Liver (tissue), 9 donors: Measurements from ENCODE around the gene GNAI2. TPM values are rescaled to one million over a fixed set of nuclear protein-coding genes. Genes with fewer than 3 reads are reported as not detected.

ENCODE experiments used
- DNase-seq: peaks from one replicate; pipeline ENCODE4 v3.0.0-alpha.2; 2017; ENCODE audit warnings: low spot score
- H3K27ac ChIP-seq, 2 donors: one replicate each; pipeline ENCODE4 v1.7.0; 2013; ENCODE audit warnings: inconsistent platforms in 2 of 2, low read length in 2 of 2, control low read depth in 1 of 2, low read depth in 1 of 2, mild to moderate bottlenecking in 1 of 2
- H3K27me3 ChIP-seq, 4 donors: one replicate each; pipeline versions ENCODE4 v1.6.1 to v1.7.0; 2013; ENCODE audit warnings: low read length in 3 of 4, inconsistent platforms in 1 of 4, mild to moderate bottlenecking in 1 of 4, moderate library complexity in 1 of 4; ENCODE audit not compliant: control insufficient read depth in 4 of 4, insufficient read depth in 4 of 4
- H3K36me3 ChIP-seq, 4 donors: one replicate each; pipeline versions ENCODE4 v1.6.1 to v1.7.0; 2013; ENCODE audit warnings: low read length in 3 of 4, mild to moderate bottlenecking in 3 of 4, low read depth in 1 of 4, moderate library complexity in 1 of 4; ENCODE audit not compliant: control insufficient read depth in 4 of 4, insufficient read depth in 3 of 4
- H3K4me1 ChIP-seq, 4 donors: one replicate each; pipeline versions ENCODE4 v1.6.1 to v1.7.0; 2013; ENCODE audit warnings: low read length in 3 of 4, mild to moderate bottlenecking in 3 of 4, moderate library complexity in 1 of 4; ENCODE audit not compliant: control insufficient read depth in 4 of 4, insufficient read depth in 4 of 4
- H3K4me3 ChIP-seq, 3 donors: one replicate each; pipeline versions ENCODE4 v1.6.1 to v1.7.0; 2013; ENCODE audit warnings: low read length in 3 of 3, control low read depth in 1 of 3, low read depth in 1 of 3, mild to moderate bottlenecking in 1 of 3
- H3K9ac ChIP-seq, 2 donors: one replicate each; pipeline ENCODE4 v1.7.0; 2013; ENCODE audit warnings: low read length in 2 of 2, mild to moderate bottlenecking in 2 of 2, moderate library complexity in 2 of 2, control low read depth in 1 of 2, low read depth in 1 of 2
- H3K9me3 ChIP-seq, 4 donors: one replicate each; pipeline versions ENCODE4 v1.6.1 to v1.7.0; 2013; ENCODE audit warnings: low read length in 3 of 4; ENCODE audit not compliant: control insufficient read depth in 4 of 4
- EGR1 ChIP-seq, 2 donors: IDR thresholded peaks; 2 replicates each; pipeline ENCODE4 v1.6.1; 2016 to 2018; ENCODE audit warnings: antibody characterized with exemption in 2 of 2, low read depth in 2 of 2
- FOXA1 ChIP-seq: IDR thresholded peaks from 2 replicates; pipeline ENCODE4 v1.6.1; 2016; ENCODE audit warnings: antibody characterized with exemption
- FOXA2 ChIP-seq: IDR thresholded peaks from 2 replicates; pipeline ENCODE4 v1.6.1; 2016; ENCODE audit warnings: antibody characterized with exemption
- GABPA ChIP-seq, 2 donors: IDR thresholded peaks in 1 of 2; conservative IDR thresholded peaks in 1 of 2; 2 replicates each; pipeline ENCODE4 v1.6.1; 2016; ENCODE audit warnings: antibody characterized with exemption in 2 of 2, mild to moderate bottlenecking in 1 of 2, moderate library complexity in 1 of 2
- HNF4A ChIP-seq, 2 donors: conservative IDR thresholded peaks; 2 replicates each; pipeline ENCODE4 v1.6.1; 2016; ENCODE audit warnings: antibody characterized with exemption in 2 of 2, mild to moderate bottlenecking in 2 of 2
- JUND ChIP-seq, 2 donors: IDR thresholded peaks; 2 replicates each; pipeline ENCODE4 v1.6.1; 2016; ENCODE audit warnings: antibody characterized with exemption in 2 of 2
- NR2F2 ChIP-seq: IDR thresholded peaks from 2 replicates; pipeline ENCODE4 v1.6.1; 2016; ENCODE audit warnings: antibody characterized with exemption
- RAD21 ChIP-seq, 2 donors: IDR thresholded peaks; 2 replicates each; pipeline ENCODE4 v1.6.1; 2016; ENCODE audit warnings: antibody characterized with exemption in 2 of 2, mild to moderate bottlenecking in 2 of 2
- REST ChIP-seq: IDR thresholded peaks from 2 replicates; pipeline ENCODE4 v1.6.1; 2016; ENCODE audit warnings: antibody characterized with exemption, mild to moderate bottlenecking
- RXRA ChIP-seq, 2 donors: IDR thresholded peaks; 2 replicates each; pipeline ENCODE4 v1.6.1; 2017 to 2018; ENCODE audit warnings: antibody characterized with exemption in 2 of 2, mild to moderate bottlenecking in 1 of 2
- SP1 ChIP-seq: IDR thresholded peaks from 2 replicates; pipeline ENCODE4 v1.6.1; 2018; ENCODE audit warnings: antibody characterized with exemption, mild to moderate bottlenecking
- TAF1 ChIP-seq: conservative IDR thresholded peaks from 2 replicates; pipeline ENCODE4 v1.6.1; 2016; ENCODE audit warnings: antibody characterized with exemption, mild to moderate bottlenecking
- YY1 ChIP-seq: IDR thresholded peaks from 2 replicates; pipeline ENCODE4 v1.6.1; 2016; ENCODE audit warnings: antibody characterized with exemption, mild to moderate bottlenecking
- WGBS: extraction: QIAGEN DNeasy Blood & Tissue Kit; methylation state at CpG from one replicate; pipeline ENCODE4 v1.1.7; 2013; 5-methylcytosine and 5-hydroxymethylcytosine counted together
- polyA plus RNA-seq, 2 donors: library from polyadenylated mRNA; stranded (reverse) in 1 of 2; unstranded in 1 of 2; fragments of 200-250 nt in 1 of 2; fragments of >200 nt in 1 of 2; fragmentation: Nextera tagmentation in 1 of 2; extraction: Ambion mirVana in 1 of 2; gene quantifications; one replicate each; pipeline versions ENCODE4 v1.2.1 to v1.2.3, GENCODE V29; 2013 to 2015
- total RNA-seq, 2 donors: library from RNA; depleted of rRNA; stranded (reverse); fragments of >200 nt; gene quantifications; one replicate each; pipeline ENCODE4 v1.2.3, GENCODE V29; 2014
- TF ChIP-seq, protein P1 (sequence below): IDR thresholded peaks from 2 replicates; pipeline ENCODE4 v1.6.1; 2016; ENCODE audit warnings: antibody characterized with exemption
- TF ChIP-seq, protein P2 (sequence below): IDR thresholded peaks from 2 replicates; pipeline ENCODE4 v1.6.1; 2016; ENCODE audit warnings: antibody characterized with exemption
- TF ChIP-seq, protein P3 (sequence below): IDR thresholded peaks from 2 replicates; pipeline ENCODE4 v1.6.1; 2016; ENCODE audit warnings: antibody characterized with exemption
- TF ChIP-seq, protein P4 (sequence below): fragments of 150-350 bp; IDR thresholded peaks from 2 replicates; pipeline ENCODE4 v1.5.1; 2017; ENCODE audit warnings: improper control_type of control experiment, low read depth, low read length; ENCODE audit not compliant: missing input control
- donor health status: healthy.
- donor health status: healthy.
- donor health status: healthy.
- donor health status: healthy.
- donor health status: healthy.

GNAI2 gene
- total and polyA plus RNA-seq, 4 donors = 58.3 to 86.3 (median 62.3) TPM

GRCh38 chr3:50192124-50192523, 43.9 kb upstream of the GNAI2 start:
- no peak for TF ChIP-seq JUND (IDR thresholded peaks at IDR 0.05)
- TF ChIP-seq YY1 = no peak
- TF ChIP-seq GABPA (IDR thresholded peaks at IDR 0.05 in 1 of 2, conservative IDR thresholded peaks at IDR 0.05 in 1 of 2) = no peak
- TF ChIP-seq, protein P1, sequence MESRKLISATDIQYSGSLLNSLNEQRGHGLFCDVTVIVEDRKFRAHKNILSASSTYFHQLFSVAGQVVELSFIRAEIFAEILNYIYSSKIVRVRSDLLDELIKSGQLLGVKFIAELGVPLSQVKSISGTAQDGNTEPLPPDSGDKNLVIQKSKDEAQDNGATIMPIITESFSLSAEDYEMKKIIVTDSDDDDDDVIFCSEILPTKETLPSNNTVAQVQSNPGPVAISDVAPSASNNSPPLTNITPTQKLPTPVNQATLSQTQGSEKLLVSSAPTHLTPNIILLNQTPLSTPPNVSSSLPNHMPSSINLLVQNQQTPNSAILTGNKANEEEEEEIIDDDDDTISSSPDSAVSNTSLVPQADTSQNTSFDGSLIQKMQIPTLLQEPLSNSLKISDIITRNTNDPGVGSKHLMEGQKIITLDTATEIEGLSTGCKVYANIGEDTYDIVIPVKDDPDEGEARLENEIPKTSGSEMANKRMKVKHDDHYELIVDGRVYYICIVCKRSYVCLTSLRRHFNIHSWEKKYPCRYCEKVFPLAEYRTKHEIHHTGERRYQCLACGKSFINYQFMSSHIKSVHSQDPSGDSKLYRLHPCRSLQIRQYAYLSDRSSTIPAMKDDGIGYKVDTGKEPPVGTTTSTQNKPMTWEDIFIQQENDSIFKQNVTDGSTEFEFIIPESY = no peak
- TF ChIP-seq RAD21 (IDR thresholded peaks at IDR 0.05) = no peak
- TF ChIP-seq REST = no peak
- no peak for TF ChIP-seq HNF4A (conservative IDR thresholded peaks at IDR 0.05)
- no peak for TF ChIP-seq FOXA2
- no peak for TF ChIP-seq SP1
- no peak for TF ChIP-seq NR2F2
- TF ChIP-seq, protein P2, sequence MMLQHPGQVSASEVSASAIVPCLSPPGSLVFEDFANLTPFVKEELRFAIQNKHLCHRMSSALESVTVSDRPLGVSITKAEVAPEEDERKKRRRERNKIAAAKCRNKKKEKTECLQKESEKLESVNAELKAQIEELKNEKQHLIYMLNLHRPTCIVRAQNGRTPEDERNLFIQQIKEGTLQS = no peak
- no peak for TF ChIP-seq TAF1
- TF ChIP-seq RXRA (IDR thresholded peaks at IDR 0.05) = no peak
- no peak for TF ChIP-seq EGR1 (IDR thresholded peaks at IDR 0.05; ENCODE audit: low read depth in 2 of 2)
- TF ChIP-seq, protein P3, sequence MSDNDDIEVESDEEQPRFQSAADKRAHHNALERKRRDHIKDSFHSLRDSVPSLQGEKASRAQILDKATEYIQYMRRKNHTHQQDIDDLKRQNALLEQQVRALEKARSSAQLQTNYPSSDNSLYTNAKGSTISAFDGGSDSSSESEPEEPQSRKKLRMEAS = no peak
- no peak for TF ChIP-seq FOXA1
- H3K9me3 ChIP-seq = no peaks in the 10 kb centered on the region
- no peak overlapping the region for H3K4me3 ChIP-seq
- H3K4me1 ChIP-seq = peaks cover 13 to 57% (median 36%) of the 10 kb centered on the region in 4 donors
- 84% methylated on average over 8 of the region's 8 CpGs for WGBS
- no peaks in the 10 kb centered on the region for H3K36me3 ChIP-seq
- no peak overlapping the region for H3K27ac ChIP-seq
- no peak overlapping the region for H3K9ac ChIP-seq
- H3K27me3 ChIP-seq = no peaks in the 10 kb centered on the region
- DNase-seq = no peak

- H3K9ac ChIP-seq = no peak overlapping the region
- peaks cover 13 to 57% (median 38%) of the 10 kb centered on the region in 4 donors for H3K4me1 ChIP-seq
- no peak overlapping the region for H3K27ac ChIP-seq
- TF ChIP-seq RXRA (IDR thresholded peaks at IDR 0.05) (peak in 1 of 2 donors; percentile 6), SP1 (no peak), RAD21 (IDR thresholded peaks at IDR 0.05) (peak; percentile 97 to 98)
- TF ChIP-seq, protein P4, sequence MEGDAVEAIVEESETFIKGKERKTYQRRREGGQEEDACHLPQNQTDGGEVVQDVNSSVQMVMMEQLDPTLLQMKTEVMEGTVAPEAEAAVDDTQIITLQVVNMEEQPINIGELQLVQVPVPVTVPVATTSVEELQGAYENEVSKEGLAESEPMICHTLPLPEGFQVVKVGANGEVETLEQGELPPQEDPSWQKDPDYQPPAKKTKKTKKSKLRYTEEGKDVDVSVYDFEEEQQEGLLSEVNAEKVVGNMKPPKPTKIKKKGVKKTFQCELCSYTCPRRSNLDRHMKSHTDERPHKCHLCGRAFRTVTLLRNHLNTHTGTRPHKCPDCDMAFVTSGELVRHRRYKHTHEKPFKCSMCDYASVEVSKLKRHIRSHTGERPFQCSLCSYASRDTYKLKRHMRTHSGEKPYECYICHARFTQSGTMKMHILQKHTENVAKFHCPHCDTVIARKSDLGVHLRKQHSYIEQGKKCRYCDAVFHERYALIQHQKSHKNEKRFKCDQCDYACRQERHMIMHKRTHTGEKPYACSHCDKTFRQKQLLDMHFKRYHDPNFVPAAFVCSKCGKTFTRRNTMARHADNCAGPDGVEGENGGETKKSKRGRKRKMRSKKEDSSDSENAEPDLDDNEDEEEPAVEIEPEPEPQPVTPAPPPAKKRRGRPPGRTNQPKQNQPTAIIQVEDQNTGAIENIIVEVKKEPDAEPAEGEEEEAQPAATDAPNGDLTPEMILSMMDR = peak; percentile 97
- H3K27me3 ChIP-seq = no peaks in the 10 kb centered on the region
- peak; percentile 84 for DNase-seq
- no peaks in the 10 kb centered on the region for H3K9me3 ChIP-seq
- WGBS = 23% methylated on average over 21 of the region's 21 CpGs
- H3K4me3 ChIP-seq = no peak overlapping the region
- no peaks in the 10 kb centered on the region for H3K36me3 ChIP-seq
These were observed 43.3 kb upstream of the GNAI2 start for GRCh38 chr3:50192689-50193141.
